DOHH2 (cell line): ENCODE measurements around the gene ARID3A.

ENCODE experiments used
- EZH2phosphoT487 ChIP-seq: fragments of 200-600 bp; sonication (generic); IDR thresholded peaks from 2 replicates; pipeline ENCODE4 v1.6.1; 2017; ENCODE audit warnings: borderline replicate concordance, mild to moderate bottlenecking, antibody characterized with exemption, low read length, moderate library complexity, mixed read lengths
- TF ChIP-seq, protein P1 (sequence below): fragments of 200-600 bp; sonication (generic); IDR thresholded peaks from one replicate; pipeline ENCODE4 v1.5.1; 2014; ENCODE audit warnings: antibody characterized with exemption, mild to moderate bottlenecking, low read depth, low read length; ENCODE audit not compliant: poor library complexity, severe bottlenecking

- TF ChIP-seq, protein P1, sequence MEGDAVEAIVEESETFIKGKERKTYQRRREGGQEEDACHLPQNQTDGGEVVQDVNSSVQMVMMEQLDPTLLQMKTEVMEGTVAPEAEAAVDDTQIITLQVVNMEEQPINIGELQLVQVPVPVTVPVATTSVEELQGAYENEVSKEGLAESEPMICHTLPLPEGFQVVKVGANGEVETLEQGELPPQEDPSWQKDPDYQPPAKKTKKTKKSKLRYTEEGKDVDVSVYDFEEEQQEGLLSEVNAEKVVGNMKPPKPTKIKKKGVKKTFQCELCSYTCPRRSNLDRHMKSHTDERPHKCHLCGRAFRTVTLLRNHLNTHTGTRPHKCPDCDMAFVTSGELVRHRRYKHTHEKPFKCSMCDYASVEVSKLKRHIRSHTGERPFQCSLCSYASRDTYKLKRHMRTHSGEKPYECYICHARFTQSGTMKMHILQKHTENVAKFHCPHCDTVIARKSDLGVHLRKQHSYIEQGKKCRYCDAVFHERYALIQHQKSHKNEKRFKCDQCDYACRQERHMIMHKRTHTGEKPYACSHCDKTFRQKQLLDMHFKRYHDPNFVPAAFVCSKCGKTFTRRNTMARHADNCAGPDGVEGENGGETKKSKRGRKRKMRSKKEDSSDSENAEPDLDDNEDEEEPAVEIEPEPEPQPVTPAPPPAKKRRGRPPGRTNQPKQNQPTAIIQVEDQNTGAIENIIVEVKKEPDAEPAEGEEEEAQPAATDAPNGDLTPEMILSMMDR: no peak
- no peak for TF ChIP-seq EZH2phosphoT487
Measured at GRCh38 chr19:948842-949496, 23.1 kb downstream of the ARID3A start.
